AG09309 (cell line): Measurements from ENCODE around the gene NBPF4.
"Not testable (repeated sequence)": the region's sequence is repeated elsewhere in the genome, so short reads cannot be mapped to it uniquely, and the experiment has no call there.

Experiments used
- DNase-seq: peaks from one replicate; pipeline ENCODE4 v3.0.0-alpha.2; 2010; ENCODE audit warnings: low read depth
- H3K4me3 ChIP-seq: 2 replicates; pipeline ENCODE4 v1.5.1; 2011; ENCODE audit warnings: mild to moderate bottlenecking, low read depth, low read length, moderate library complexity; ENCODE audit not compliant: control insufficient read depth

Gene NBPF4, protein sequence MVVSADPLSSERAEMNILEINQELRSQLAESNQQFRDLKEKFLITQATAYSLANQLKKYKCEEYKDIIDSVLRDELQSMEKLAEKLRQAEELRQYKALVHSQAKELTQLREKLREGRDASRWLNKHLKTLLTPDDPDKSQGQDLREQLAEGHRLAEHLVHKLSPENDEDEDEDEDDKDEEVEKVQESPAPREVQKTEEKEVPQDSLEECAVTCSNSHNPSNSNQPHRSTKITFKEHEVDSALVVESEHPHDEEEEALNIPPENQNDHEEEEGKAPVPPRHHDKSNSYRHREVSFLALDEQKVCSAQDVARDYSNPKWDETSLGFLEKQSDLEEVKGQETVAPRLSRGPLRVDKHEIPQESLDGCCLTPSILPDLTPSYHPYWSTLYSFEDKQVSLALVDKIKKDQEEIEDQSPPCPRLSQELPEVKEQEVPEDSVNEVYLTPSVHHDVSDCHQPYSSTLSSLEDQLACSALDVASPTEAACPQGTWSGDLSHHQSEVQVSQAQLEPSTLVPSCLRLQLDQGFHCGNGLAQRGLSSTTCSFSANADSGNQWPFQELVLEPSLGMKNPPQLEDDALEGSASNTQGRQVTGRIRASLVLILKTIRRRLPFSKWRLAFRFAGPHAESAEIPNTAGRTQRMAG

DNA sequence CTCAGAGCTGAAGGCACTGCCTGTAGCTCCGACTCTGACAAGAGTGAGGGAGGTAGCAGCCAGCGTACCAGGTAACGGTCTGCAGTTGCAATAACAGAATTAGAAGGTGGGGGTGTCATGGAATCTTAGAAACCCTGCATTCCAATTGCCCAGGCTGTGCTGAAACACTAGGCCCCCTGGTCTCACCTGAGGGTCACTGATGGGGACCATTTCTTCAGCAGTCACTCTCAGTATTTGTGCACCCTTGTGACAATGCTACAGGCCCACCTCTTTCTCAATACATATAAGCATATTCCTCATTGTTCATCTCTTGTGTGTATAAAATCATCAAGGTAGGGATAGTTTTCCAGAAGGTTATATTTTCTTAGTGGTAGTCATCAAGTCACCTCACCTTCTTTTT is at the start of gene NBPF4:
NBPF4 (minus strand) TSS at position 101 of the 400 bp plus-strand sequence. CDS start 315 bp downstream, outside the sequence.
- DNase-seq, H3K4me3 ChIP-seq: not testable (repeated sequence)

DNA sequence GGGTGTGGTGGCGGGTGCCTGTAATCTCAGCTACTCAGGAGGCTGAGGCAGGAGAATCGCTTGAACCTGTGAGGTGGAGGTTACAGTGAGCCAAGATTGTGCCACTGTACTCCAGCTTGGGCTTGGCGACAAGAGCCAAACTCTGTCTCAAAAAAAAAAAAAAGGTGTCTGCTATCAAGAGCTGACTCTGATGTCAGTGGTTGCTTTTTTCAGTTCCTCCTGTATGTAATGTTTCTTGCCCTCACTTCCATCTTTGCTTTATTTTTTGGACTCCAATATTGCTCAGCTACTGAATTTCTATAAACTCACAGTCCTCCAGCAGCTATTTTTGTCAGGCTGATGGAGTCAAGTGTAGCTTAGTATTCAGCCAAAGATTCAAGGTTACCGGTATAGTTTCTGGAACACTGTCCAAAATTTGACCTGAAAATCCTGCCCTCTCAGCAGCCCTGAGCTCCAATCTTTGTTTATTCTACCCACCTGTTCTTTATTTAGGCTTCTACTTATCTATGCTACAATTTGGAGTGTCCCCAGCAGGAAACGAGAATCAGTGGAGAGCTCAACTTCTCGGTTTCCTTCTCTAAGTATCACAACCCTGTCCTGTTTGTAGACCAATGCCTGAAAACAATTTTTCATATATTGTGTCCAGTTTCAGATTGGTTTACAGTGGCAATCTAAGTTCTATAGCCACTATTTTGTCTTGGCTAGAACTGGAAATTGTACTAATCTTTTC is 38.8 kb upstream of the NBPF4 start:
- H3K4me3 ChIP-seq, DNase-seq: not testable (repeated sequence)

DNA sequence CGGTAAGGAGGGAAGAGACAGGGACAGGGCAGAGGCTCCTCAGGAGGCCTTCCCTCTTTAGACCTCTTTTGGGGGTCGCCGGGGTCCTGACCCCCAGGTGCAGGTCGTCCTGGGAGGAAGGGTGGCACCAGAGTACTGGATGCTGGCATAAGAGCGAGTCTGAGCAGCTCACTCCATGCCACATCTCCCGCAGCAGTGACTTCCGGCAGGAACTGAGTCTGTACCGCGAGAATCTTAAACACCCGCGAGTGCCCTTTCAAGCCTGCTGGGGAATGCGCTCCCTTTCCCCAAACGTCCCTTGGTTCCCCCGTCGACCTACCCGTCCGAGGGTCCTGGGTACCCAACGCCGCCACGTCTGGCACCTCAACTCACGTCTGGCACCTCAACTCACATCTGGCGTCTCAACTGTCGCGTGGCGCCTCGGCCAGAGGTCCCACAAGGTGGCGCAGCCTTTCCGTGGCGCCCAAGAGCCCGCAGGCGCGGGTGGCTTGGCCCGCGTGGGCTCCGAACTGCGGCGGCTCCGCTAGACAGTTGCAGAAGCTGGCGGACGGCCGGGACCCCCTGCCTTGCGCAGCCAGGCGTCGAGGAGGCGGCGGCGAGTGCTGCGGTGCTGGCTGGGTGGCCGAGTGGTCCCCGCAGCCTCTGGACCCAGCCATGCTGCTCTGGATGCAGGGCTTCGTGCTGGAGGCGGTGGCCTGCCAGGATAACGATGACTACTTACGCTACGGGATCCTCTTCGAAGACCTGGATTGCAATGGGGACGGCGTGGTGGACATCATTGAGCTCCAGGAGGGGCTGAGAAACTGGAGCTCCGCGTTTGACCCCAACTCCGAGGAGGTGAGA is 28.8 kb upstream of the NBPF4 start:
- DNase-seq, H3K4me3 ChIP-seq: not testable (repeated sequence)

DNA sequence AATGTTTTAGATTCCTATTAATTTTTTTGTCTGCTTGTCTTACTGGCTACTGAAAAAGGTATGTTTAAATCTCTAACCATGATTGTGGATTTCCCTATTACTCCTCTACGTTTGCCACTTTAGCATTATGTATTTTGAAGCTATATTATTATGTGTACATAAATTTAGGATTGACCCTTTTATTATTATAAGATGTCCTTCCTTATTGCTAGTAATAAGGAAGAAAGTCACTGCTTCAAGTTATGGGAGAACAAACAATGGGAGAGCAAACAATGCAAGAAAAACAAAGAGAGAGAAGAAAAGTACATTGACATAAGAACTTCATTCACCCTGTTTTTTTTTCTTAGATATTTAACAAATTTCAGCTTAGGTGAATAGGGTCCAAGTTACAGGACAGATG is 23.2 kb upstream of the NBPF4 start:
- not testable (repeated sequence) for H3K4me3 ChIP-seq, DNase-seq

DNA sequence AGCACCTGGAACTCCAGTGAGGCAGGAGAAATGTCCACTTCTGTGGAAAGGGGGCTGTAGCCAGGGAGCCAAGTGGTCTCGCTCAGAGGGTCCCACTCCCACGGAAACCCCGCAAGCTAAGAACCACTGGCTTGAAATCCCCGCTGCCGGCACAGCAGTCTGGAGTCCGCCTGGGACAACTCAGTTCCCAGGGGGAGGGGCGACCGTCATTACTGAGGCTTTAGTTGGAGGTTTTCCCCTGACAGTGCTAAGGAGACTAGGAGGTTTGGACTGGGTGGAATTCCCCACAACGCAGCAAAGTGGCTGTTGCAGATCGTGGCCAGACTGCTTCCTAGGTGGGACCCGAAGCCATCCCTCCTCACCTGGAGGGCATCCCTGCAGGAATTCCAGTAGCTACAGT is 18.1 kb upstream of the NBPF4 start:
- H3K4me3 ChIP-seq, DNase-seq: not testable (repeated sequence)

DNA sequence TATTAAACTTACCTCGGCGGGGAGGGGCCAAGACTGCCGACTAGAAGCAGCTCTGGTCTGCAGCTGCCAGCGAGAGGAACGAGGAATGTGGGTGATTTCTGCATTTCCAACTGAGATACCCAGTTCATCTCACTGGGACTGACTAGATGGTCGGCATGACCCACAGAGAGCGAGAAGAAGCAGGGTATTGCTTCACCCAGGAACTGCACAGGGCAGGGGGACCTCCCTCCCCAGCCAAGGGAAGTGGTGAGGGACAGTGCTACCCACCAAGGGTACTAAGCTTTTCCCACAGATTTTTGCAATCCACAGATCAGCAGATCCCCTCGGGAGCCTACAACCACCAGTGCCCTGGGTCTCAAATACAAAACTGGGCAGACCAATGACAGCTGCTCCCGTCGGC is 17.6 kb upstream of the NBPF4 start:
- not testable (repeated sequence) for DNase-seq, H3K4me3 ChIP-seq

DNA sequence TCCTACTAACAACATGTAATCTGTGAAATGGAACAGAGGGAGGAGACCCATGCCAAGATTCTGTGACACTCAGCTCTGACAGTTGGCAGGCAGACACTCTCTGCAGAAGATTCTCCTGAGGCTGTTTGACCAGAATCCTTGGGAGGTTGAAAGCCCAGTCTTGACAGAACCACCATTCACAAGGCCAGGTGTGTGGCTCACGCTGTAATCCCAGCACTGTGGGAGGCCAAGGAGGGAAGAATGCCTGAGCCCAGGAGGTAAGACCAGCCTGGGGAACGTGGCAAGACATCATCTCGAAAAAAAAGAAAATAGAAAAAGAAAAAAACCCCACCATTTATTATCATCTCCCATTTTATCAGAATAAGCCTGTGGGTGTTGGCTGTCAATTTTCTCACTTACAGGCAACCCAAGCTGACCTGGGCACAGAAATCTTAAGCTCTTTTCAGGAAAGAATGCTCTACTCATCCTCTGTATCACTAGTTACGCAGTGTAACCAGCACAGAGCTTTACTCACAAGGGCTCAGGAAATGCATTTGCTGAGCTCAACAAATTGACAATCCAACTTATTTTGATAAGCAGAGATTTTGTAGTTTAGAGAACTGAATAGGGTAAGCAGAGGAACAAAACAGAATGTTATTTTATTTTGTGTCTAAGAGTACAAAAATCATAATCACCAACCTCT is 16.8 kb upstream of the NBPF4 start:
- not testable (repeated sequence) for DNase-seq, H3K4me3 ChIP-seq

DNA sequence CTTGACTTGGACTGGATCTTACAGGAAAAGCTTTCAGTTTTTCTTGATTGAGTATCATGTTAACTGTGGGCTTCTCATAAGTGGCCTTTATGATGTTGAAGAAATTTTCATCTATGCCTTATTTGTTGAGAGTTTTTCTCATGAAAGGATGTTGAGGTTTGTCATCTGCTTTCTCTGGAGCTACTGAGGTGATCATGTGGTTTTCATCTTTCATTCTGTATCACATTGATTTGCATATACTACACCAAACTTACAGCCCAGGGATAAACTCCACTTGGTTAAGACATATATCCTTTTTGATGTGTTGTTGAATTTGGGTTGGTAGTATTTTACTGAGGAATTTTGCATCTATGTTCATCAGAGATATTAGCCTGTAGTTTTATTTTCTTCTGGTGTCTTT is 11.6 kb upstream of the NBPF4 start:
- not testable (repeated sequence) for H3K4me3 ChIP-seq, DNase-seq

DNA sequence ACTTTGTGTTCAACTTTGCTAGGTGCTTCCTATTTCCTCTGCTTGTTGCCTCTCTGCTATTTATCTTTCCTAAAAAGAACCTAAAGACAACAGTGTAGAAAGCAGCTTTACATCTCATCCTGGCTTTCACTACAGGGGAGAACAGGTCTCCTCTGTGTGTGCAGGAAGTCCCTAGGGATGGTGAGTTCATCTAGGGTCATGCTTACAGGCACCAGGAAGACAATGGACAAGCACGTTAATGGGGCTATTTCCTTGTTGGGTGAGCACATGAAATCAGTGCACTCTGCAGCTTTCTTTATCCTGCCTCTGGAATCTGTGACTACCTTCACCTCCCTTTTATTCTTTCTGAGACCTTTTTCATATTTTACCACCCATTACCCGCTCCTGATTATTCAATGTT is 4.5 kb downstream of the NBPF4 start:
- H3K4me3 ChIP-seq, DNase-seq: not testable (repeated sequence)

DNA sequence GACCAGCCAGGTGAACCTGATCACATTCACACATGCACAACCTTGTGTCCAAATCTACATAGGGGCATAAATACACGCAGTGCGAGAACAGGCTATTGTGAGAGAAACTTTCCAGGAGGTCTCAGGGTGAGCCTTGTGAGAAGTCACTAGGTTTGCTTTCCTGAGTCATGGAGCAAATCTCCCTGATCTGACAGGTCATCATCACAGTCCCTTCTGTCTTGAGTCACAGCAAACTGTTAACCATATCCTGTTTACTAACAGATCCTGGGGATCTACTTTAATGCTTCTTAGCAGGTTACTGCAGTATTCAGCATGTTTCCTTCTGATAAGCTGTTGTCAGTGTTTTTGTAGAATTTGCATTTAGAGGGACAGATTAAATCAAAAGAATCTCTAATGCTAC is 8.6 kb downstream of the NBPF4 start:
- not testable (repeated sequence) for DNase-seq, H3K4me3 ChIP-seq

DNA sequence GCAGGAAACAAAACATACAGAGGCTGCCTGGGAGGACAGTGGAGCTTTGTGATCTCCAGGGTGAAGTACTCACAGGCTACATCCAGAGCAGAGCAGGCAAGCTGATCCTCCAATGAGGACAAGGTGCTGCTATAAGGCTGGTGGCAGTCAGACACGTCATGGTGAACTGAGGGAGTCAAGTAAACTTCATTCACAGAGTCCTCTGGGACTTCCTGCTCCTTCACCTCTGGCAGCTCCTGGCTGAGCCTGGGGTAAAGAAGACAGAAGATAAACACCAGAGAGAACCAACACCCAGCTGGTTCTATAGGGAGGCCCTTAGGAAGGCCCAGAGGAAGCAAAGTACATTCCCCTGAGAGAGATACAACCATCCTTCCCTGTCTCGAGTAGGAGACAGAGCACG is 11.7 kb downstream of the NBPF4 start:
- not testable (repeated sequence) for DNase-seq, H3K4me3 ChIP-seq

DNA sequence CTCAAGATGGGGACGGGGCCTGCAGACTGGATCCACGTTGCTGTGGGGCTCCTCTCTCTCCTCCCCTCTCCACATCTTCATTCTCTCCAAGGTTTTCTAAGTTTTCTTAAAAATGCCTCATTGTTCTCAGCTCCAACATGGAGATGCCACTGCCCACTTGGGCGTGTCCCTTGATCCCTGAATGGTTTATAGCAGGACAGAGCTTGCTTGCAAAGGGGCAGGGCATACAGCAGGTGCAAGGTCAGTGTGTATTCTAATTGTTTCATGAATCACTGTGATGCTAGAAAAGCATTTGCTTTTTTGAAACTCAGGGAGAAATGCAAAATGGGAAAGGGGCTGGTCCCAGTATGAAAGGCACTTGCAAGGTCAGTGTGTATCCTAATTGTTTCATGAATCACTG is 13.9 kb downstream of the NBPF4 start:
- DNase-seq, H3K4me3 ChIP-seq: not testable (repeated sequence)

DNA sequence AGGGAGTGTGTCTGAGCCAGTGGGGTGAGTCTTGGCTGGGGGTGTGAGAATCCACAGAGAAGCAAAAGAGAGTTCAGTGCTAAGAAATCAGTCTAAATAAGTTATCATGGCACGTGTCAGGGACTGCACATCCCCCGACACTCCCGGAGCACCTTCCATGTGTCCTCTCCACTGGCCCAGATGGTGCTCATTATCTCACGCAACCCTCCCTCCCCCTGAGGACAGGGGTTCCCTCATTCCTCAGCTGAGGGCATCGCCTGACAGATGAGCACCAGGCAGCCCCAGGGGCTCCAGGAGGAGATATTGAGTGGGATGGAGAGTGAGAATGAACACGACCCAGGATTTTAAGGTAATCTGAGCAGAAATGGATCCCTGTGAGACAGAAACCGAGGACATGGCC is 16.1 kb downstream of the NBPF4 start:
- not testable (repeated sequence) for H3K4me3 ChIP-seq, DNase-seq

DNA sequence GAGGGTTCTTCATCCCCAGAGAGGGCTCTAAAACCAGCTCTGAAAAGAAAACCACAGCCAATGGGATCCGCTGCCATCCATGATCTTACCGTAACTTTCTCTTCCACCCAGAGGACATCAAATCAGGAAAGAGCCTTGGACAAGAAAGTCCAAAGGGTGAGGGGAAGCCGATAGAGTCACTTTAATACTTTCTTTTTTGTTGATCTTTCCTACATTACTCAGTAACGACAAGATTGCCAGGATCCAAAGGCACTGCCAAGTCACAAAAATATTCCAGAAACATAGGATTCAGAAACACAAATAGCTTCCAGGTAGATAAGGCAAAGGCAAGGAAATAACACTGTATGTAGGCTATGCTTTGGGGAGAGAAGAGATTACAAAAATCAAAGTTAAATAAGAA is 17.0 kb downstream of the NBPF4 start:
- not testable (repeated sequence) for H3K4me3 ChIP-seq, DNase-seq

DNA sequence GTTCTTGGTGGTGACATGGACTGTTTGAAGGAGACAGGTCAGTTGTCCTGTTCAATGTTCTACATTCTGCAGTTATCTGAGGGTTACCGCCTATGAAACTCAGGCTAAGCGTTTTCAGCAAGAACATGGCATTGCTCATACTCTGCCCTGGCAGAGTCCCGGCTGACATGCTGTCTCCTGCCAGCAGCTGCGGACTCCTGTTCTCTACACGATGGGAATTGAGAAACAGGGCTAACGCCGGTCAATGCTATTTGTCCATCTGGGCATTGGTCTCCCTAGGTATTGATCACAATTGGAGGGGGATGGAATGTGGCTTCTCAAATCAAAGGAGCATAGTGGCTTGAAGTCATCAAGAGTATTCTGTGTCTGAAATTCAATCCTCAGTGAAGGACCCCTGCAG is 20.6 kb downstream of the NBPF4 start:
- H3K4me3 ChIP-seq, DNase-seq: not testable (repeated sequence)

DNA sequence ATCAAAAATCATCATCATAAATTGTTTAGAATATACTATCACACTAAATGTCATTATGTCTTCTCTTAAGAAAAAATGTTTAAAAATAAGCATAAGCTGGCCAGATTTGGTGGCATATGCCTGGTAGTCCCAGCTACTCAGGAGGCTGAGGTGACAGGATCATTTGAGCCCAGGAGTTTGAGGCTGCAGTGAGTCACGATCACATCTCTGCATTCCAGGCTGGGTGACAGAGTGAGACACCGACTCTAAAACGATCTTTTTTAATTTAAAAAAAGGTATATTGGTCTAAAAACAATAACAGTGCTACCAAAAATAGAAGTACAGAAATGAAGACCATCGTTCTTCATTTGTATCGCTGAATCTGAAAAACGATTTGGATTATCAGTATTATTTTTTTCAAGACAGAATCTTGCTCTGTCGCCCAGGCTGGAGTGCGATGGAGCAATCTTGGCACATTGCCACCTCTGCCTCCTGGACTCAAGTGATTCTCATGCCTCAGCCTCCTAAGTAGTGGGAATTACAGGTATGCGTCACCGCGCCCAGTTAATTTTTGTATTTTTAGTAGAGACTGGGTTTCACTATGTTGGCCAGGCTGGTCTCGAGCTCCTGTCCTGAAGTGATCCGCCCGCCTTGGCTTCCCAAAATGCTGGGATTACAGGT is 26.2 kb downstream of the NBPF4 start:
- DNase-seq, H3K4me3 ChIP-seq: not testable (repeated sequence)

DNA sequence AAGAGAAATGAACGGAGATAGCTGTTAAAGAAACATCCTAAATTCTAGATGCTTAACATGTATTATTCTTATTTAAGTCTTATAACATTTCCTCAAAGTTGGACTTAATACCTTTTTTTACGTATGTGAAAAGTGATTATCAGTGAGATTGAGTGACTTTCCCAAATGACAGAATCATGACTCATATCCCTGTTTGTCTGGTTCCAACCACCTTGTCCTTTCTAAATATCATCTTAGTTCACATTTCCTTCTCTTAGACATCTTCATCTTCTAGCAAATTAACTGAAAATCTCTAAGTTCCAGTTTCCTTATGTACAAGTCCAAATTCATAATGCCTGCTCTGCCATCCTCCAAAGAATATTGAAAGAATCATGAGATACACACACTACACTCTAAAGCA is 26.9 kb downstream of the NBPF4 start:
- not testable (repeated sequence) for DNase-seq, H3K4me3 ChIP-seq
